K562 (cell line): ENCODE results near the gene MIDN. TPM values are rescaled to one million over a fixed set of nuclear protein-coding genes. Genes with fewer than 3 reads are reported as not detected.

Source experiments
- ATF7 ChIP-seq: fragments of 450-650 bp; IDR thresholded peaks from 2 replicates; pipeline ENCODE4 v1.7.1; 2014; ENCODE audit warnings: mild to moderate bottlenecking, moderate library complexity
- E2F6 ChIP-seq, 2 experiments: IDR thresholded peaks; 2 replicates each; pipeline ENCODE4 v1.6.1; 2011; ENCODE audit warnings: borderline replicate concordance in 1 of 2, control low read depth in 1 of 2, low read depth in 1 of 2, low read length in 1 of 2, mild to moderate bottlenecking in 1 of 2, mixed read lengths in 1 of 2, moderate library complexity in 1 of 2; ENCODE audit not compliant: insufficient read depth in 1 of 2, insufficient read length in 1 of 2, poor library complexity in 1 of 2, severe bottlenecking in 1 of 2; ENCODE audit errors: extremely low read depth in 1 of 2
- EGR1 ChIP-seq: fragments of 450-650 bp; conservative IDR thresholded peaks from 2 replicates; pipeline ENCODE4 v1.6.1; 2017; ENCODE audit warnings: mild to moderate bottlenecking
- ETV6 ChIP-seq, 3 experiments: fragments of 150-350 bp in 1 of 3; sonication (generic) in 1 of 3; formaldehyde crosslinking in 1 of 3; IDR thresholded peaks; 2 replicates each; pipeline versions ENCODE4 v1.6.1 to v1.8.0; 2014 to 2022; ENCODE audit warnings: borderline replicate concordance in 2 of 3, low read depth in 2 of 3, antibody characterized with exemption in 1 of 3, low read length in 1 of 3, mild to moderate bottlenecking in 1 of 3, missing genetic modification reagents in 1 of 3
- FOXK1 ChIP-seq: sonication (generic); formaldehyde crosslinking; IDR thresholded peaks from 2 replicates; pipeline ENCODE4 v1.8.0; 2022; ENCODE audit warnings: missing genetic modification reagents, mild to moderate bottlenecking, borderline replicate concordance
- GABPA ChIP-seq: fragments of 200-800 bp; sonication (Bioruptor generic); conservative IDR thresholded peaks from 2 replicates; pipeline ENCODE4 v1.6.1; 2016; ENCODE audit warnings: low read depth, missing genetic modification characterization, missing compliant biosample characterization
- JUND ChIP-seq, 2 experiments: IDR thresholded peaks; 2 replicates in 1 of 2; 3 replicates in 1 of 2; pipeline ENCODE4 v1.6.1; 2011; ENCODE audit warnings: borderline replicate concordance in 2 of 2, low read depth in 2 of 2, low read length in 2 of 2, improper control_type of control experiment in 1 of 2, missing biosample characterization in 1 of 2, missing genetic modification characterization in 1 of 2, missing genetic modification reagents in 1 of 2
- KLF1 ChIP-seq: fragments of 450-650 bp; IDR thresholded peaks from 2 replicates; pipeline ENCODE4 v1.6.1; 2016; ENCODE audit warnings: missing genetic modification characterization, missing compliant biosample characterization
- KLF6 ChIP-seq: fragments of 250-450 bp; sonication (Bioruptor Pico); IDR thresholded peaks from 2 replicates; pipeline ENCODE4 v1.4.0; 2020; ENCODE audit warnings: mild to moderate bottlenecking, moderate library complexity, borderline replicate concordance
- NFE2L1 ChIP-seq: fragments of 450-650 bp; IDR thresholded peaks from 2 replicates; pipeline ENCODE4 v1.6.1; 2016; ENCODE audit warnings: missing genetic modification characterization, low read depth, mild to moderate bottlenecking, missing compliant biosample characterization, moderate library complexity, borderline replicate concordance
- NONO ChIP-seq, 2 experiments: fragments of 200-400 bp in 1 of 2; fragments of 450-650 bp in 1 of 2; formaldehyde crosslinking in 1 of 2; IDR thresholded peaks; 2 replicates each; pipeline ENCODE4 v1.6.1; 2017; ENCODE audit warnings: low read depth in 2 of 2, mild to moderate bottlenecking in 2 of 2, moderate library complexity in 2 of 2, low read length in 1 of 2
- NRF1 ChIP-seq, 2 experiments: fragments of 450-650 bp; IDR thresholded peaks in 1 of 2; conservative IDR thresholded peaks in 1 of 2; 2 replicates each; pipeline ENCODE4 v1.6.1; 2014; ENCODE audit warnings: mild to moderate bottlenecking in 2 of 2
- POLR2A ChIP-seq: fragments of 450-650 bp; conservative IDR thresholded peaks from 2 replicates; pipeline ENCODE4 v1.6.1; 2016
- RBBP5 ChIP-seq: fragments of 200-600 bp; sonication (generic); IDR thresholded peaks from 2 replicates; pipeline ENCODE4 v1.6.1; 2012; ENCODE audit warnings: borderline replicate concordance, mild to moderate bottlenecking, low read length, control low read depth, inconsistent platforms; ENCODE audit not compliant: insufficient read depth, poor library complexity, severe bottlenecking
- SMC3 ChIP-seq: conservative IDR thresholded peaks from 2 replicates; pipeline ENCODE4 v1.6.1; 2011; ENCODE audit warnings: low read depth, low read length, improper control_type of control experiment; ENCODE audit not compliant: insufficient read depth
- SRSF9 ChIP-seq: fragments of 200-400 bp; formaldehyde crosslinking; IDR thresholded peaks from 2 replicates; pipeline ENCODE4 v1.6.1; 2017; ENCODE audit warnings: low read depth, low read length, borderline replicate concordance
- TCF7 ChIP-seq: sonication (generic); IDR thresholded peaks from 2 replicates; pipeline ENCODE4 v1.6.1; 2016; ENCODE audit warnings: antibody characterized with exemption, borderline replicate concordance
- ZNF133 ChIP-seq: fragments of 250-450 bp; sonication (Bioruptor Pico); IDR thresholded peaks from 2 replicates; pipeline ENCODE4 v1.4.0; 2020; ENCODE audit warnings: mild to moderate bottlenecking
- ZNF24 ChIP-seq: fragments of 450-650 bp; IDR thresholded peaks from 2 replicates; pipeline ENCODE4 v1.6.1; 2016
- ZNF589 ChIP-seq: fragments of 200-800 bp; sonication (Bioruptor generic); IDR thresholded peaks from 2 replicates; pipeline ENCODE4 v1.6.1; 2016; ENCODE audit warnings: low read depth, missing genetic modification characterization, missing compliant biosample characterization
- polyA plus RNA-seq, 8 experiments: library from polyadenylated mRNA; depleted of rRNA in 4 of 8; stranded (reverse) in 5 of 8; unstranded in 3 of 8; fragments of >200 nt; fragmentation: Nextera tagmentation in 2 of 8; fragmentation: Illumina TruSeq in 1 of 8; extraction: Ambion mirVana in 2 of 8; extraction: Trizol in 1 of 8; gene quantifications; 2 replicates each; pipeline versions ENCODE4 v1.2.1 to v1.2.3, GENCODE V29; 2011 to 2014; ENCODE audit warnings: inconsistent platforms in 1 of 8, missing spikeins in 1 of 8
- total RNA-seq, 7 experiments: library from RNA; depleted of rRNA in 6 of 7; stranded (reverse); fragments of >200 nt in 6 of 7; fragmentation: Illumina TruSeq in 2 of 7; extraction: Trizol in 2 of 7; gene quantifications; 2 replicates each; pipeline versions ENCODE4 v1.2.1 to v1.2.3, GENCODE V29; 2011 to 2021; ENCODE audit warnings: low replicate concordance in 1 of 7

The MIDN gene
- total and polyA plus RNA-seq, 9 of the 15 experiments (the other 6 are each of a cell fraction or from before 2014, with no cell fraction given) = 0.17 to 120 (median 10.1) TPM

DNA sequence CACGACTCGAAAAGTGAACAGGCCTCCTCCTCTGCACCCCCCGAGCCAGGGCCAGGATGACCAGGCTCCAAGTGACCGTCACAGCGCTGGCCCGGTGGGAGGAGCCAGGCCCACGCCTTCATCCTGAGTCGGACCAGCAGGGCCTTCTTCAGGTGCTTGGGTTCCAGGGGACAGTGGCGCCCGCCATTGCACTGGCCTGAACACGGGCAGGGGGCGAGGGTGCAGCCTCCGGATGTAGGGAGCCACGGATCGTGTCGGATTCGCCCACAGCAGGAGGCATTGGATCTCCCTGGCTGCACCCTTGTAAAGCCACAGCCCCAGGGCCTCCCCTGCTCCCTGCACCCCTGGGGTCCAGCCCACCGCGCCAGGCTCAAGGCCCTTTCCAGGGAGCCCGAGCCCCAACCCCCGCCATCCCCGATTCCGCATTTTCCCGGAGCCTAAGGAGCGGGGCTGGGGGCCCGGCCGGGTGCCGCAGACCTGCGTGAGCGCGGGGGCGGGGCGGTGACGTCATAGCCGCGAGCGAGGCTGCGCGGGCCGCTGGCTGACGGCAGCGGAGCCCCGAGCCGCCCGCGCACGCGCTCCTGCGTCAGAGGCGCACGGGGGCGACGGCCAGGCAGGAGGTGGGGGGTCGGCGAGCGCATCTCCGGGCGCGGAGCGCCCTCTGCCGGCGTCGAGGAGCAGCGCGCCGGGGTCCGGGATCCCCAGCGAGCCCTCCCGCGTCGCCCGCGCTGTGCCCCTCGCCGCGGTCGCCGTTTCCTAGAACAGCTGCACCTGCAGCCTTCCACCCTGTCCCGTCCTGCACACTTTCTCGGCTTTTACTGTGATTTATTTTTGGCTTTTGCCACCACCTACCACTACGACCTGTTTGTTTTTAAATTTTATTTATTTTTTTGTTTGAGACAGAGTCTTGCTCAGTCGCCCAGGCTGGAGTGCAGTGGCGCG is 8.3 kb upstream of the MIDN start (continued):
- TF ChIP-seq KLF6 (0 out of 2 replicates have a peak, but pooled peaks have one; percentile 40), EGR1 (peak; percentile 86), NRF1 (conservative IDR thresholded peaks at IDR 0.05 in 1 of 2, IDR thresholded peaks at IDR 0.05 in 1 of 2) (peak; percentile 94 to 95), E2F6 (IDR thresholded peaks at IDR 0.05; ENCODE audit: borderline replicate concordance in 1 of 2, extremely low read depth in 1 of 2, insufficient read depth in 1 of 2, insufficient read length in 1 of 2, low read depth in 1 of 2, low read length in 1 of 2, poor library complexity in 1 of 2, severe bottlenecking in 1 of 2) (peak; percentile 34 to 74), KLF1 (tag) (no peak), SMC3 (peak; percentile 85), GABPA (no peak; the same call in 1 of the 2 replicates), ZNF24 (0 out of 2 replicates have a peak, but pooled peaks have one; percentile 18), TCF7 (0 out of 2 replicates have a peak, but pooled peaks have one; percentile 31), ETV6 (IDR thresholded peaks at IDR 0.05; ENCODE audit: borderline replicate concordance in 1 of 2, low read depth in 2 of 2, low read length in 1 of 2) (0 out of 4 replicates have a peak, but pooled peaks of 1 of the 2 experiments have one; percentile 39), ETV6 (CRISPR knock-in tag; IDR thresholded peaks at IDR 0.05; ENCODE audit: borderline replicate concordance) (no peak), ZNF589 (CRISPR knock-in tag) (no peak), SRSF9 (no peak), ZNF133 (CRISPR knock-in tag) (peak; percentile 65; the same call in 1 of the 2 replicates), ATF7 (peak; percentile 99), NONO (IDR thresholded peaks at IDR 0.05; ENCODE audit: low read depth in 2 of 2, low read length in 1 of 2) (peak in 1 of 2 experiments; percentile 95; a peak in 2 of 4 replicates), RBBP5 (peak; percentile 84), JUND (IDR thresholded peaks at IDR 0.05; ENCODE audit: borderline replicate concordance, low read depth, low read length) (peak; percentile 96), JUND (tag; IDR thresholded peaks at IDR 0.05; ENCODE audit: borderline replicate concordance, low read depth, low read length) (peak; percentile 86; the same call in 1 of the 3 replicates), POLR2A (0 out of 2 replicates have a peak, but pooled peaks have one; percentile 45), FOXK1 (CRISPR knock-in tag) (no peak), NFE2L1 (tag) (no peak)
